HCT116 (cell line): ENCODE measurements around the gene ULBP1.
"Not testable (repeated sequence)": the region's sequence is repeated elsewhere in the genome, so short reads cannot be mapped to it uniquely, and the experiment has no call there.

ENCODE experiments used
- CTCF ChIP-seq, 3 experiments: fragments of 200-600 bp in 1 of 3; sonication (generic) in 1 of 3; IDR thresholded peaks in 2 of 3; conservative IDR thresholded peaks in 1 of 3; 2 replicates each; pipeline ENCODE4 v1.5.1; 2012 to 2017; ENCODE audit warnings: low read depth in 2 of 3, low read length in 2 of 3, antibody characterized with exemption in 1 of 3, borderline replicate concordance in 1 of 3, control low read depth in 1 of 3, mild to moderate bottlenecking in 1 of 3, mixed read lengths in 1 of 3, mixed run types in 1 of 3, moderate library complexity in 1 of 3; ENCODE audit not compliant: insufficient read depth in 1 of 3
- TCF7L2 ChIP-seq: IDR thresholded peaks from 2 replicates; pipeline ENCODE4 v1.7.0; 2011; ENCODE audit warnings: borderline replicate concordance, inconsistent platforms; ENCODE audit not compliant: insufficient read depth, insufficient read length; ENCODE audit errors: extremely low read depth
- ZNF274 ChIP-seq: fragments of 200-500 bp; sonication (Bioruptor generic); IDR thresholded peaks from 2 replicates; pipeline ENCODE4 v1.6.1; 2014; ENCODE audit warnings: mild to moderate bottlenecking, low read depth, low read length, inconsistent platforms
- TF ChIP-seq, protein P1 (sequence below): IDR thresholded peaks from 2 replicates; pipeline ENCODE4 v1.6.1; 2012
- TF ChIP-seq, protein P2 (sequence below): IDR thresholded peaks from 2 replicates; pipeline ENCODE4 v1.6.1; 2012

- TF ChIP-seq ZNF274, TCF7L2: not testable (repeated sequence)
- TF ChIP-seq, protein P1, sequence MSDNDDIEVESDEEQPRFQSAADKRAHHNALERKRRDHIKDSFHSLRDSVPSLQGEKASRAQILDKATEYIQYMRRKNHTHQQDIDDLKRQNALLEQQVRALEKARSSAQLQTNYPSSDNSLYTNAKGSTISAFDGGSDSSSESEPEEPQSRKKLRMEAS, result not testable (repeated sequence)
- peak in 1 of 3 experiments; percentile 6; a peak in 1 of 6 replicates for TF ChIP-seq CTCF (IDR thresholded peaks at IDR 0.05 in 2 of 3, conservative IDR thresholded peaks at IDR 0.05 in 1 of 3; ENCODE audit: borderline replicate concordance in 1 of 3, insufficient read depth in 1 of 3, low read depth in 2 of 3, low read length in 2 of 3)
- TF ChIP-seq, protein P2, sequence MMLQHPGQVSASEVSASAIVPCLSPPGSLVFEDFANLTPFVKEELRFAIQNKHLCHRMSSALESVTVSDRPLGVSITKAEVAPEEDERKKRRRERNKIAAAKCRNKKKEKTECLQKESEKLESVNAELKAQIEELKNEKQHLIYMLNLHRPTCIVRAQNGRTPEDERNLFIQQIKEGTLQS, result not testable (repeated sequence)
These were observed 53.4 kb downstream of the ULBP1 start for GRCh38 chr6:150017186-150017521.
